HG02885 (cell line): ENCODE results near the gene PKD1.

Source experiments
- ATAC-seq: cut with Tn5 transposase; IDR thresholded peaks from one replicate; pipeline ENCODE4 v1.9.1; 2021; ENCODE audit warnings: mild to moderate bottlenecking; ENCODE audit not compliant: unreplicated experiment, poor library complexity

PKD1 gene

DNA sequence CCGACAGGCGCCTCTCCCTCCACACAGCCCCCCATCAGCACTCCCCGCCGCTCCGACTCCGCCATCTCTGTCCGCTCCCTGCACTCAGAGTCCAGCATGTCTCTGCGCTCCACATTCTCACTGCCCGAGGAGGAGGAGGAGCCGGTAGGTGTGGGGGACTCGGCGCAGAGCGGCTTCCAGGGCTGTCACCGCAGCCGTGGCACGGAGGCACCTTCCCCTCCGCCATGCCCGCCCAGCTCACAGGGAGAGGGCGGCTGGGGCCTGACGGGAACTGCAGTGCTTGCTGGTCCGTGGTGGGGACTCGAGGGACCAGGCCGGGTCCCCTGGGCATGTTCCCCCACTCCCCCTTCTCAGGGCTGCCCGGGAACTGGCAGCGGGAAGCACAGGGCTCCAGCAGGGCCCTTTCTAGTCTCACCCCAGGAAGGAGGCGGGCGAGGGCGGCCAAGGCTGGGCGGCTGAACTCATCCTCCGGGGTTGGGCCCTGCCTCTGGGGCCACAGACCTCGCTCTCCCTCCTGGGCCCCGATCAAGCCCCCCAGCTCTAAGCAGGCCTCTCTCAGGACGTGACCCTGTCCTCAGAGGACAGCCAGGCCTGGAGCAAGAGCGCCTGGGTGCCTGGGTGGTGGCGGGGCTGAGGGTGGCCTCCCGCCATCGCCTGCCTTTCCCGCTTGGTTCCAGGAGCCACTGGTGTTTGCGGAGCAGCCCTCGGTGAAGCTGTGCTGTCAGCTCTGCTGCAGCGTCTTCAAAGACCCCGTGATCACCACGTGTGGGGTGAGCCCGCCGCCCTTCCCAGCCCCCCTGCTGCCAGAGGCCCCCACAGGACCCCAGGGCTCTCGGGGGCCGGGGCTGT lies 35.1 kb upstream of the PKD1 start:
- ATAC-seq = no peak

DNA sequence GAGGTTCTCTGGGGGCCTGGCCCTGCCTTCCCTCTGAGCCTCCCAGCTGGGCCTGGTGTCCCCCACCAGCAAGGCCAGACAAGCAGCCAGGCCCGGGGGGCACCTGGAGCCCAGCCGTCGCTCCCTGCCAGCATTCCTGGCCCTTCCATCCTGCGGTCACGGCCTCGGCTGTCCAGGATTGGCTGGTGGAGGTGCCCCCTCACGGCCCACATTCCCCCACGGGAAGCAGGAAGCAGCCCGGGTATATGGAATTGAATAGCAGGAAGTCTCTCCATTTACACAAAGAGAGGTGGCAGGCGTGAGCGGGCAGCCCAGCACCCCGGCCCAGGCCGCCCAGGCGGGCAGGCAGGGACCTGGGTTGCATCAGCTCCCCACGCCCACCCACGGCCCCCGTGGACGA lies 34.4 kb upstream of the PKD1 start:
- ATAC-seq = no peak

DNA sequence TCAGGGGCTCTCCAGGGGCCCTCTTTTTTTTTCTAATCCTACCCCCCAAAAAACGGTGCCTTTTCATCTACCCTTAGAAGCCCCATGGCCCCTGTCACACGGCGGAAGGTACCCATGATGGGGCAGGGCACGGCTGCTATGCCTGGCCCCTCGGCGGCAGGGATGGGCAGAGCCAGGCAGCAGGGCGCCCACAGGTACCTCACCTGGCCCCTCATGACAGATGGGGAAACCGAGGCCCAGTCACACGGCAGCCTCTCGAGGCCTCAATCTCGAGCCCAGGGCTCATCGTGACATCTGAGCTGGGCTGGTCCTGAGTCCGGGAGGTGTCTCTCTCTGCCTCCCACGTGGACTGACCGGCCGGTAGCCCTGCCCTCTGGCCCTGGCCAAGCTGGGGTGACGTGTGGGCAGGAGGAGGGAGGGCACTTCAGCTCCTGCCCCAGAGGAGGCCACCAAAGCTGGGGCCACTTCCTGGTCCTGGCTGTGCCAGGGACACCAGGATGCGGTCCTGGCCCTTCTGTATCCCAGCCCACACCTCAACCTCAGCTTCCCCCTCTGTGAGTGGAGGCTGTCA lies 31.5 kb upstream of the PKD1 start:
- no peak for ATAC-seq

GRCh38 chr16:2166263-2167067 lies 30.8 kb upstream of the PKD1 start:
- no peak for ATAC-seq

- ATAC-seq = no peak
Observed at GRCh38 chr16:2165861-2166260, 30.2 kb upstream of the PKD1 start.

GRCh38 chr16:2163211-2163881 lies 27.6 kb upstream of the PKD1 start:
- no peak for ATAC-seq

DNA sequence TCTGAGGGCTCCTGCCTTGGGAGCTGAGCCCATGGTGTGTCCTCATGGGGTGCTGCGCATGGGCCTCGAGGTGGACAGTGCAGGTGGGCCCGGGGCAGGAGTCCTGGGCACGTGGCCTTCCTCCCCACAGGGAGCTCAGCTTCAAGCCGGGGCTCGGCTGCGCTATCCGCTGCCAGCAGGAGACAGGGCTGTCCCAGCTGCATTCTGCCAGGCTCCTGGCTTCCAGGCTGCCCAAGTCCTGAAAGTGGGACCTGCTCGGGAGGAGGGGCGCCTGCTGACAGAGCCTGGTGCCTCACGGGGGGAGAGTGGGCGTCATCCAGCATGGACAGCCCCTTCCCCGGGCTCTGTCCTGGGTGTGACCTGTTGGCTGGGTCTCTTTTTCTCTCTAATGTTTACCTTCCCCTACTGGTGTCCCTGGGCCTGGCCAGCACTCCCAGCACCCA lies 27.0 kb upstream of the PKD1 start:
- ATAC-seq = no peak

DNA sequence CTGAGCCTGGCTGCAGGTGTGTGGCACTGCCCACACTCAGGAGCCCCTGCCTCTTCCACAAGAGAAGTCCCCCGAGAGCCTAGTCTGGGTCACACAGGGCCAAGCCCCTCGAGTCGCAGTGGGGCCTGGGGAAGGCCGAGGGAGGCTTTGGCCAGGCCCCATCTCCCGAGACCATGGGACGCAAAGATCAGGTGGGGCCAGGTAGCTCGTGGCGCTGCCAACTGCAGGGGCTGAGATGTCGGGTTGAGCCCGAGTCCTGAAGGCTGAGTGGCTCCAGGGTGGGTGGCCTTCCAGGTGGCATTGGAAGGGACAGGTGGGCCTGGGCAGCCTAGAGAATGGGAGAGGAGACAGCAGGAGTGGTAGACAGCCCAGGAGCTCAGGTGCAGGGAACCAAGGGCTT lies 26.2 kb upstream of the PKD1 start:
- no peak for ATAC-seq

- ATAC-seq = peak; percentile 37
Observed at GRCh38 chr16:2160915-2161551, 25.3 kb upstream of the PKD1 start.

DNA sequence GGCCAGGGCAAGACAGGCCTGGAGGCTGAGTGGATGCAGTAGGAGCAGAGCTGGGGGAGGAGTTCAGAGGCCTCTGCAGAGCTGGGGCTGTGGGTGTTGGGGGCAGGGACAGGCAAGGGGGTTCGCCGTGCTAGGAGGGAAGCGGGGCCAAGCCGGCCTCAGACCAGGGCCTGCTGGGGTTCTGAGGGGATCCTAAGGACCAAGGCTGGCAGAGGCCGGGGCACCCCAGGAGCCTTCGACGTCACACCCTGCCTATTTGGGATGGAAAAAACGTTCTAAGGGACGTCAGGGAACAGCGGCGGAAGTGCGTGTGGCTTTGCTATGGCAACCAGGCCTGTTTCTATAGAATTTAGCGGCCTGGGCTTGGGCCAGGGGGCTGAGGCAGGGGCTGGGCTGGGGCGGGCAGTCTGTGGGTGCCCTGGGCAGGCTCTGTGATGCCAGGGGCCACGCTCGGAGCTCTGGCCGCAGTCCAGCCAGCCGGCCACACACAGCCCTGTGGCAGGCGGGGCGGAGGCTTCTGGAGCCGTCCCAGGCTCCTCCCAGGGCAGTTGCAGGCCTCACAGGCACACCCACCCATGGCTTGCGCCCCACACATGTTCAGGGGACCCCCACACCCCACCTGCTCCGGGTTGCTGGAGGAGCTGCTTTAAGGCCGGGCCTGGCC lies 23.6 kb upstream of the PKD1 start:
- no peak for ATAC-seq

GRCh38 chr16:2158262-2158638 lies 22.6 kb upstream of the PKD1 start:
- no peak for ATAC-seq

DNA sequence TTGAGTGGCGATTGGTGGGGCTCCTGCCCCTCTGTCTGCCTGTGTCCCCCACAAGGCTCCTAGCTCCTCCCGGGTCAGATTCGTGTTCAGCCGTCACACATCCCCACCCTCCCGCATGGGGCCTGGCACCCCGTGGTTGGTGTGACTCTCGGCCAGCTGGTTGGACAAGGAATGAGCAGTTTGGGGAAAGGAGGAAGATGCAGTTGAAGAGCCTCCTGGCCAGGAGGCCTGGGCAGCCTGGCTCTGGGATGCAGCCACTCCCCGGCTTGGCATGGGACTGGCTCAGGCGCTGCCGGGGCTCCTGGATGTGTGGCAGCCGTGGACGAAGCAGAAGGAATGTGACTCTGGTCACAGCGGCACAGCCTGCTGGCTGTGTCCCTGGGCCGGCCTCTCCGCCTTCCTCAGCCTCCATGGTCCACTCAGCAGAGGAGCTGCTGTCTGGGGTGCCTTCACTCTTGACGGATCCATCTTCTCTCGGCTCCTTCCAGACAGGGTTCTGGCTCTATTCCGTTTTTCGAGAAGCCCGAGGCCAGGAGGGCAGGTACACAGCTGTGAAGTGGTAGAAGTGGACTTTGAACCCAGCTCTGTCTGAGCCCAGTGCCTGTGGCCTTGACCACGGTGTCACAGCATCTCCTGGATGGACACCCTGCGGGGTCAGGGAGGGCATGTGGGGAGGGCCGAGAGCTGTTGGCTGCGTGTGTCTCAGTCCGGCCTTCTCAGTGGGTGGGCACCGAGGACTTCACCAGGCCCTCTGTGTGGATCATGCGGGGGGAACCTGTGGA lies 22.0 kb upstream of the PKD1 start:
- no peak for ATAC-seq

DNA sequence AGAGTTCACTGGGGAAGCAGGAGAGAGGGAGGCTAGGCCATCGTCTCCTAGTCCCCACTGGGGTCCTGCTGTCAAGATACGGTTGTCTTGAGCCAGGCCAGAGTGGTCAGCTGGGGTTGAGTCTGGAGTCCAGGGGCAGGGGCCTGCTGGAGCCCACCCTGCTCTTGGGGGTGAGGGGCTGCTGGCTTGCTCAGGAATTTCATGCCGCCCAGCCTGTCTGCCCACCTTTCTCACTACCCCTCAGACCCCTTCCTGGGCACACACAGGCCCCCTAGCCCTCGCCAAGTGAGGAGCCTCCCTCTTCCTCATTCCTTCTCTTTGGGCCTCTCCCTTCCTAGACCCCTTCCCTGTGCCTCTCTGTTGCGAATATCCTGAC lies 21.1 kb upstream of the PKD1 start:
- no peak for ATAC-seq

DNA sequence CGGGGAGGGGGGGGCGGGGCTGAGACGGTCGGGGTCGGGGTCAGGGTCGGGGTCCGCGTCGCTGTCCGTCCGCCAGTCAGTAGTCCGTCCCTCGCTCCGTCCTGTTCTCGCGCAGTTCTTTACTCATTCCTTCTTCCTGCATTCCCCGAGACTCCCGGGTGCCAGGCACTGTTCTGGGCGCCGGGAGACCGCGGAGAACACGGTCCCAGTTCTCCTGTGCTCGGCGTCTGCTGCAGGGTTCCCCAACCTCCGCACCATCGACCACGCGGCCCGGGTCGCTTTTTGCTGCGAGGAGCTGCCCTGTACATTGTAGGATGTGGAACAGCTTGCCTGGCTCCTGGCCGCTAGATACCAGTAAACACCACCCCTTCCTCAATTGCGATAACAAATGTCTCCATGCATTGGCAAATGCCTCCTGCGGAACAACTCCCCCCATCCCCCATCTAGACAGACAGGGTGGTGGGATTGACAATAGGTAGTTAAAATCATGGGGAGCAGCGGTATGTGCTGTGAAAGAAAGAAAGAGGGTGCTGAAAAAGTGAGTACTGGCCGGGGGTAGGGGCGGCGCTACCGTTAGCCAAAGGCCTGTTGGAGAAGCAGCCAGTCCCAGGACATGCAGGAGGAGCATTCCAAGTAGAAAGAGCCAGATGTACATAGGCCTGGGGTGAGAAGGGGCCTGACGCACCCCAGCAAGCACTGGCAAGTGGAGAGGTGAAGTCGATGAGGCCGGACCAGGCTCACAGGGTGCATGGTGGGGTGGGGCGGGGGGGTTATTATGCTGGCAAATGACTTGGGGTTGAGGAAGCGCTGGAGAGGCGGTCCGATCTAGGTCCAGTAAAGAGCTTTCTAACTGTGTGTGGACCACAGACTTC lies 20.5 kb upstream of the PKD1 start:
- no peak for ATAC-seq

DNA sequence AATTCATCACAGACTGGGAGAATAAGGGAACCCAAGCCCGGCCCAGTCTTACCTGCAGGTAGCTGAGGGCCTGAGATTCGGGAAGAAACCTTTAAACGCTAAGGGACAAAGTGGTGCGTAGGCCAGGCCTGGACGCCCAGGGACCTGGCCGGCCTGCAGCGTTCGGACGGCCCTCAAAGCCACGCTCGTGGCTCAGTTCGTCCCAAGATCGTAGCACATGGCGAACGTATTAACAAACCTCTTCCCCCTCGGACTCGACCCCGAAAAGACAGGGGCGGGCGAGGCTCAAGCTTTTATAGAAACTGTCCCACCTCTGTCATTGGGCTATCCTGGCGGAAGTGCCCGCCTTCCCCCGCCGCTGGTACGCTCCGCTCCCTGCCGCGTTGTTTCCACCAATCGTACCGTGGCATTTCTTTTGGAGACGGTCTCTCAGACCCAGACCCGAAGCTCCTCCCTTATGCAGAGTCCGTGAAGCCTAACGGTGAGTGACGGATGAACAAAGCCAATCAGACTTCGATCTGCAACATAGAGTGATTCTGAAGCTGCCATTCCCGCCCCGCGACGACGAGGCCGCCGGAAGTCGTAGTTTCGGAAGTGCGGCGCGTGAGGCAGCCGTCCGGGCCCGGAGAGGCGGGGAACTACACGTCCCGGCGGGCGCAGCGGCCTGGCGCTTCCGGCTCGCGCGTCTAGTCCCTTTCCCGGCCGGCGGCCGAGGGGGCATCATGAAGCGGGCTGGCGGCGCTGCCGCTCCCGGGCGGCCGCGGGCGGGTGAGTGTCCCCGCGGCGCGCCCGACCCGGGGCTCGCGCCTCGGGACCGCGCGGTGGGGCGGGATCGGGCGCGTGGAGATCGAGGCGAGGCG lies 19.6 kb upstream of the PKD1 start, which contains the start of gene TRAF7:
TRAF7 (plus strand) TSS at position 692 of the 860 bp plus-strand sequence. CDS start 8,139 bp downstream, outside the sequence.
- ATAC-seq = peak; percentile 83

GRCh38 chr16:2154533-2155090 lies 18.9 kb upstream of the PKD1 start:
- no peak for ATAC-seq
